Hepatocyte (in vitro differentiated cells): ENCODE measurements around the gene LRFN3. TPM values are rescaled to one million over a fixed set of nuclear protein-coding genes. Genes with fewer than 3 reads are reported as not detected.

Source experiments
- DNase-seq: peaks from one replicate; pipeline ENCODE4 v3.0.0-alpha.2; 2016; ENCODE audit warnings: low spot score
- H2AFZ ChIP-seq: fragments of 200-600 bp; sonication (generic); 2 replicates; pipeline ENCODE4 v1.6.0; 2016; ENCODE audit warnings: antibody characterized with exemption, mild to moderate bottlenecking
- H3K27ac ChIP-seq: fragments of 200-600 bp; sonication (generic); 2 replicates; pipeline ENCODE4 v1.5.1; 2016; ENCODE audit warnings: mild to moderate bottlenecking
- H3K27me3 ChIP-seq: fragments of 200-600 bp; sonication (generic); 2 replicates; pipeline ENCODE4 v1.6.1; 2016
- H3K36me3 ChIP-seq: fragments of 200-600 bp; sonication (generic); replicated peaks from 2 replicates; pipeline ENCODE4 v1.5.1; 2016; ENCODE audit warnings: low read depth; ENCODE audit not compliant: insufficient read depth
- H3K4me1 ChIP-seq: fragments of 200-600 bp; sonication (generic); 2 replicates; pipeline ENCODE4 v1.5.1; 2016; ENCODE audit warnings: mild to moderate bottlenecking, moderate library complexity; ENCODE audit not compliant: insufficient read depth
- H3K4me2 ChIP-seq: fragments of 200-600 bp; sonication (generic); 2 replicates; pipeline ENCODE4 v1.6.0; 2016
- H3K4me3 ChIP-seq: fragments of 200-600 bp; sonication (generic); 2 replicates; pipeline ENCODE4 v1.5.1; 2016; ENCODE audit warnings: mild to moderate bottlenecking
- H3K79me2 ChIP-seq: fragments of 200-600 bp; sonication (generic); 2 replicates; pipeline ENCODE4 v1.6.0; 2017; ENCODE audit warnings: mild to moderate bottlenecking
- H3K9me2 ChIP-seq: fragments of 200-600 bp; sonication (generic); replicated peaks from 2 replicates; pipeline ENCODE4 v1.6.0; 2017; ENCODE audit warnings: mild to moderate bottlenecking; ENCODE audit not compliant: insufficient read depth
- H3K9me3 ChIP-seq: fragments of 200-600 bp; sonication (generic); 2 replicates; pipeline ENCODE4 v1.5.1; 2016; ENCODE audit warnings: low read depth, mild to moderate bottlenecking
- H4K20me1 ChIP-seq: fragments of 200-600 bp; sonication (generic); 2 replicates; pipeline ENCODE4 v1.6.0; 2016; ENCODE audit warnings: mild to moderate bottlenecking; ENCODE audit not compliant: insufficient read depth, poor library complexity, severe bottlenecking
- CTCF ChIP-seq: fragments of 200-600 bp; sonication (generic); IDR thresholded peaks from 2 replicates; pipeline ENCODE4 v1.5.1; 2016; ENCODE audit warnings: antibody characterized with exemption, mild to moderate bottlenecking; ENCODE audit not compliant: poor library complexity
- EZH2 ChIP-seq: fragments of 200-600 bp; sonication (generic); IDR thresholded peaks from 2 replicates; pipeline ENCODE4 v1.6.1; 2016; ENCODE audit warnings: antibody characterized with exemption, mild to moderate bottlenecking, borderline replicate concordance
- EZH2phosphoT487 ChIP-seq: fragments of 200-600 bp; sonication (generic); IDR thresholded peaks from one replicate; pipeline ENCODE4 v1.6.1; 2018; ENCODE audit warnings: antibody characterized with exemption, mild to moderate bottlenecking, low read depth, moderate library complexity; ENCODE audit not compliant: unreplicated experiment, severe bottlenecking
- WGBS: methylation state at CpG from one replicate; pipeline ENCODE4 v1.1.6; 2016; ENCODE audit warnings: low lambda C conversion rate; ENCODE audit errors: missing lambda C conversion rate; 5-methylcytosine and 5-hydroxymethylcytosine counted together
- polyA plus RNA-seq: library from polyadenylated mRNA; unstranded; fragments of >200 nt; fragmentation: Nextera tagmentation; extraction: Ambion mirVana; gene quantifications from 2 replicates; pipeline ENCODE4 v1.2.1, GENCODE V29; 2016
- total RNA-seq: library from RNA; depleted of rRNA; stranded (reverse); fragments of >200 nt; gene quantifications from 2 replicates; pipeline ENCODE4 v1.2.3, GENCODE V29; 2014

LRFN3 gene
- total and polyA plus RNA-seq, 2 experiments from 2014 or later: 4.7 to 19.2 TPM

- TF ChIP-seq EZH2 (no peak), EZH2phosphoT487 (no peak), CTCF (no peak)
- WGBS: 98% methylated on average over 22 of the region's 52 CpGs
- no peak for DNase-seq
- Histone ChIP-seq H4K20me1 (no peaks in the 10 kb centered on the region), H3K27me3 (no peaks in the 10 kb centered on the region), H3K4me3 (no peak overlapping the region), H3K9me3 (no peaks in the 10 kb centered on the region), H2AFZ (no peak overlapping the region), H3K79me2 (no peaks in the 10 kb centered on the region), H3K4me1 (no peaks in the 10 kb centered on the region), H3K27ac (no peak overlapping the region), H3K9me2 (no peaks in the 10 kb centered on the region), H3K36me3 (no peaks in the 10 kb centered on the region), H3K4me2 (no peak overlapping the region)
These were observed 8.4 kb downstream of the LRFN3 start for GRCh38 chr19:35944556-35944955.

DNA sequence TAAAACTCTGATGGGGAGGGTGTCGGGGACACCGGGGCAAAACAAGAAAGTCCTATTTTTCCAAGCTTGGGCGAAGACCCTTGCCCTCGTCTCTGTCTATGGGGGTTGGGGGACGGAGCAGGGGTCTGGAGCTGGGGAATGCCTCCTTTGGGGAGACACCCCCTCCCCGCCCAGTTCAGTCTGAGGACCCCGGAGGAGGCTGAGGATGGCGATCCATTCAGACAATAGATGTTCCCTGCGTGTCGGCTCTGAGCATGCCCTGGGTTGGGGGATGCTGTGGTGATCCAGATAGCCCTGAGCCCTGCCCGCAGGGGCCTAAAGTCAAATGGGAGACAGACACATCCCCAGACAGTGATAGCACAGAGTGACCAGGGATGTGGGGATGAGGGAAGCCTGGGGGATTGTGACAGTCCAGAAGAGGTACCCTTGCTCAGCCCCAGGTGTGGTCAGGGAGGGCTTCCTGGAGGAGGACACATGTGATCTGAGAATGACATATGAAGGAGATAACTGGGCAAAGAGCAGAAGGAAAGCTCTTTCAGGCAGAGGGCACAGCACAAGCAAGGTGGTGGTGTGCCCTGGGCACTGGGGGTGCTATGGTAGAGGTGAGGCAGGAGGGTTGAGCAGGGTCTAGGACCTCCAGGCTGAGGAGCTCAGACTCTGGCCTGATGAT, 9.1 kb downstream of the LRFN3 start:
- DNase-seq: no peak
- Histone ChIP-seq H3K9me3 (no peaks in the 10 kb centered on the region), H3K4me2 (no peak overlapping the region), H3K27me3 (no peaks in the 10 kb centered on the region), H3K9me2 (no peaks in the 10 kb centered on the region), H2AFZ (no peak overlapping the region), H3K27ac (no peak overlapping the region), H3K79me2 (no peaks in the 10 kb centered on the region), H3K36me3 (no peaks in the 10 kb centered on the region), H3K4me3 (no peak overlapping the region), H4K20me1 (no peaks in the 10 kb centered on the region), H3K4me1 (no peaks in the 10 kb centered on the region)
- 95% methylated on average over 11 of the region's 11 CpGs for WGBS
- no peak for TF ChIP-seq EZH2phosphoT487
- TF ChIP-seq EZH2: no peak
- no peak for TF ChIP-seq CTCF

DNA sequence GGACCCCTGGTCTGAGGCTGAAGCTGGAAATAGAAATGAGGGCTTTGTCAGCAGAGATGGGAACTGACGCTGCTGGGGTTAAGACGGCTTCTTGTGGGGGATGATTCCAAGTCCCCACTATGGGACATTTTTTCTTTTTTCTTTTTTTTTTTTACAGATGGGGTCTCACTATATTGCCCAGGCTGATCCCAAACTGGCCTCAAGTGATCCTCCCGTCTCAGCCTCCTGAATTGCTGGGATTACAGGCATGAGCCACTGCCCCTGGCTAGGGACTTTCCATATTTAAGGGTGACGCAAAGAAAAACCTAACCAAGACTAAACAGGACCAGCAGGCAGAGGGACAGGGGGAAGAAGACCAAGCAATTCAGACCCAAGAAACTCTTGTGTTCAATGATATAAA, 10.0 kb downstream of the LRFN3 start:
- Histone ChIP-seq H3K9me3 (no peaks in the 10 kb centered on the region), H3K27ac (no peak overlapping the region), H3K4me2 (no peak overlapping the region), H3K79me2 (no peaks in the 10 kb centered on the region), H3K4me3 (no peak overlapping the region), H3K36me3 (no peaks in the 10 kb centered on the region), H2AFZ (no peak overlapping the region), H4K20me1 (no peaks in the 10 kb centered on the region), H3K9me2 (no peaks in the 10 kb centered on the region), H3K27me3 (no peaks in the 10 kb centered on the region), H3K4me1 (no peaks in the 10 kb centered on the region)
- no peak for DNase-seq
- WGBS: 93% methylated on average over 4 of the region's 4 CpGs
- TF ChIP-seq EZH2 (no peak), CTCF (no peak), EZH2phosphoT487 (no peak)
